ENCODE results near the gene ARHGEF17.

DNA sequence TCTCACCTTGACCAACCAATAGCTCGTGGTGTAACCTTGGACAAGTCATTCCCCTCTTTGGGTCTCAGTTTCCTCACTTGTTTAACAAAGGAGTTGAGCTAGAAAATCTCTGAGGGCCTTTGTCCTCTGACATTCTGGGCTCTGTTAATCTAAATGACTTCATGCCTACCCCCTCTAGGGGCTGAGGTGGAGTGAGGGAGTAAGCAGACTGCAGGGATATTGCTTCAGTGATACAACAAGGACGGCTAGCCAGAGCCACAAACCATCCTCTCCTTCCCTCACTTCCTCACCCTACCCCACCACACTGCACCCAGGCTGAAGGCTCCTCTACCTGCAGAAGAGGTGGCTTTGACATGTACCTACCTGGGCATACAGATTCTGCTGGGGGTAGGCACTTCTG, 103.0 kb downstream of the ARHGEF17 start:
- TF ChIP-seq ZC3H10 (CRISPR knock-in tag; IDR thresholded peaks at IDR 0.05) (no peak), PATZ1 (CRISPR knock-in tag; IDR thresholded peaks at IDR 0.05; ENCODE audit: borderline replicate concordance) (no peak), ZFP30 (CRISPR knock-in tag; IDR thresholded peaks at IDR 0.05) (no peak), RARB (CRISPR knock-in tag; IDR thresholded peaks at IDR 0.05) (no peak), CSRNP3 (CRISPR knock-in tag; IDR thresholded peaks at IDR 0.05) (no peak), ESRRG (CRISPR knock-in tag; IDR thresholded peaks at IDR 0.05) (no peak), TCF4 (CRISPR knock-in tag; IDR thresholded peaks at IDR 0.05; ENCODE audit: borderline replicate concordance) (no peak), ISL1 (CRISPR knock-in tag; IDR thresholded peaks at IDR 0.05) (no peak), ZNF8 (CRISPR knock-in tag; IDR thresholded peaks at IDR 0.05) (no peak), TOX (CRISPR knock-in tag; IDR thresholded peaks at IDR 0.05; ENCODE audit: borderline replicate concordance) (no peak), ZFP3 (CRISPR knock-in tag; IDR thresholded peaks at IDR 0.05) (no peak), CREB5 (CRISPR knock-in tag; IDR thresholded peaks at IDR 0.05; ENCODE audit: low read depth) (no peak)

All from SK-N-SH treated with all-trans-retinoic acid at 6 μM for 48 hours (cell line).